Ammon's horn (tissue), 1 donor: ENCODE measurements around the gene PCNX2.
A peak's percentile ranks its signal among the peaks of the same experiment; 100 is the strongest.
"Not testable (repeated sequence)": the region's sequence is repeated elsewhere in the genome, so short reads cannot be mapped to it uniquely, and the experiment has no call there.

Source experiments
- DNase-seq: peaks from one replicate; pipeline ENCODE4 v3.0.0-alpha.2; 2016; ENCODE audit warnings: low spot score

Gene PCNX2

GRCh38 chr1:233105225-233105624, 190.3 kb downstream of the PCNX2 start:
- no peak for DNase-seq

- no peak for DNase-seq
Measured at GRCh38 chr1:233102341-233102740, 193.2 kb downstream of the PCNX2 start.

GRCh38 chr1:233097959-233098580, 197.5 kb downstream of the PCNX2 start:
- DNase-seq = no peak

- no peak for DNase-seq
Measured at GRCh38 chr1:233097546-233097945, 198.0 kb downstream of the PCNX2 start.

GRCh38 chr1:233094691-233095090, 200.8 kb downstream of the PCNX2 start:
- DNase-seq = peak; percentile 15

GRCh38 chr1:233094269-233094668, 201.3 kb downstream of the PCNX2 start:
- no peak for DNase-seq

GRCh38 chr1:233090746-233091494, 204.6 kb downstream of the PCNX2 start:
- DNase-seq = no peak

GRCh38 chr1:233089251-233089650, 206.3 kb downstream of the PCNX2 start:
- DNase-seq = no peak

GRCh38 chr1:233088613-233089012, 206.9 kb downstream of the PCNX2 start:
- DNase-seq = no peak

- DNase-seq = peak; percentile 35
Measured at GRCh38 chr1:233086961-233087881, 208.3 kb downstream of the PCNX2 start.

GRCh38 chr1:233085566-233085965, 210.0 kb downstream of the PCNX2 start:
- DNase-seq = no peak

GRCh38 chr1:233082778-233083550, 212.6 kb downstream of the PCNX2 start:
- no peak for DNase-seq

GRCh38 chr1:233081735-233082134, 213.8 kb downstream of the PCNX2 start:
- no peak for DNase-seq

GRCh38 chr1:233080827-233081226, 214.7 kb downstream of the PCNX2 start:
- DNase-seq = not testable (repeated sequence)

- DNase-seq = no peak
Measured at GRCh38 chr1:233080286-233080685, 215.2 kb downstream of the PCNX2 start.

GRCh38 chr1:233079574-233079973, 216.0 kb downstream of the PCNX2 start:
- no peak for DNase-seq

- DNase-seq = no peak
Measured at GRCh38 chr1:233078396-233078795, 217.1 kb downstream of the PCNX2 start.

GRCh38 chr1:233075915-233076295, 219.6 kb downstream of the PCNX2 start:
- no peak for DNase-seq

GRCh38 chr1:233066087-233066486, 229.4 kb downstream of the PCNX2 start:
- no peak for DNase-seq

GRCh38 chr1:233065685-233066084, 229.8 kb downstream of the PCNX2 start:
- no peak for DNase-seq

GRCh38 chr1:233064988-233065387, 230.5 kb downstream of the PCNX2 start:
- DNase-seq = no peak

GRCh38 chr1:233063462-233063861, 232.1 kb downstream of the PCNX2 start:
- DNase-seq = no peak
